NCI-H446 (cell line): Measurements from ENCODE around the gene NOL9.

ENCODE experiments used
- DNase-seq, 2 experiments: peaks; one replicate each; lab custom pipeline; 2025; lab: John Stamatoyannopoulos, UW

Gene NOL9

GRCh38 chr1:6521536-6521935, 32.8 kb downstream of the NOL9 start:
- no peak for DNase-seq

- DNase-seq: peak; percentile 89 to 92
Measured at GRCh38 chr1:6519935-6520671, 34.2 kb downstream of the NOL9 start.

- DNase-seq: peak; percentile 80 to 87
Measured at GRCh38 chr1:6519491-6519934, 34.8 kb downstream of the NOL9 start.

GRCh38 chr1:6517435-6517851, 36.9 kb downstream of the NOL9 start:
- no peak for DNase-seq

- DNase-seq: no peak
Measured at GRCh38 chr1:6515771-6516170, 38.5 kb downstream of the NOL9 start.

GRCh38 chr1:6513320-6513801, 41.0 kb downstream of the NOL9 start:
- no peak for DNase-seq

GRCh38 chr1:6512908-6513280, 41.4 kb downstream of the NOL9 start:
- no peak for DNase-seq

- no peak for DNase-seq
Measured at GRCh38 chr1:6512245-6512907, 41.9 kb downstream of the NOL9 start.

GRCh38 chr1:6511561-6512244, 42.6 kb downstream of the NOL9 start:
- DNase-seq: no peak

- peak in 1 of 2 experiments; percentile 75 for DNase-seq
Measured at GRCh38 chr1:6511056-6511455, 43.3 kb downstream of the NOL9 start.

- DNase-seq: no peak
Measured at GRCh38 chr1:6510493-6510892, 43.8 kb downstream of the NOL9 start.

GRCh38 chr1:6509919-6510291, 44.4 kb downstream of the NOL9 start:
- DNase-seq: no peak

GRCh38 chr1:6509220-6509918, 44.9 kb downstream of the NOL9 start:
- no peak for DNase-seq

GRCh38 chr1:6508816-6509189, 45.5 kb downstream of the NOL9 start:
- no peak for DNase-seq

- DNase-seq: peak in 1 of 2 experiments; percentile 70
Measured at GRCh38 chr1:6508154-6508815, 46.0 kb downstream of the NOL9 start.

GRCh38 chr1:6507461-6507911, 46.8 kb downstream of the NOL9 start:
- peak; percentile 70 to 86 for DNase-seq

GRCh38 chr1:6507037-6507428, 47.3 kb downstream of the NOL9 start:
- DNase-seq: no peak

GRCh38 chr1:6506210-6507036, 47.9 kb downstream of the NOL9 start:
- no peak for DNase-seq

- DNase-seq: no peak
Measured at GRCh38 chr1:6505367-6506209, 48.7 kb downstream of the NOL9 start.

GRCh38 chr1:6504887-6505286, 49.4 kb downstream of the NOL9 start:
- no peak for DNase-seq
